ENCODE measurements around the gene PLPP4.

Gene PLPP4

DNA sequence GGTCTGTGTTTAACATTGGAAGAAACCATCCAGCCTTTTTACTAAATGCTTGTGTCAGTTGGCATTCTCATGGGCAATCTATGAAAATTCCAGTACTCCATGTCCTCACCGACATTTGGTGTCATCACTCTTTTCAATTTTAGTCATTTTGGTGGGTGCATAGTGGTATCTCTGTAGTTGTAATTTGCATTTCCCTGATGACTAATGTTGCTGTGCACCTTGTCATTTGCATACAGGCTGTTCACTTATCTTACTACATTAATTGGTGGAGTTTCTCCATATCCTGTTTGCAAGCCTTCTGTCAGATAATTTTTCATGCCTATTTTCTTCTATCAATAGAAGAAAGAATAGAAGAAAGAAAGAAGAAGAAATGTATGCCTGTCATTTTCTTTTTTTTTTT, 73.7 kb downstream of the PLPP4 start:
- TF ChIP-seq, protein P1, sequence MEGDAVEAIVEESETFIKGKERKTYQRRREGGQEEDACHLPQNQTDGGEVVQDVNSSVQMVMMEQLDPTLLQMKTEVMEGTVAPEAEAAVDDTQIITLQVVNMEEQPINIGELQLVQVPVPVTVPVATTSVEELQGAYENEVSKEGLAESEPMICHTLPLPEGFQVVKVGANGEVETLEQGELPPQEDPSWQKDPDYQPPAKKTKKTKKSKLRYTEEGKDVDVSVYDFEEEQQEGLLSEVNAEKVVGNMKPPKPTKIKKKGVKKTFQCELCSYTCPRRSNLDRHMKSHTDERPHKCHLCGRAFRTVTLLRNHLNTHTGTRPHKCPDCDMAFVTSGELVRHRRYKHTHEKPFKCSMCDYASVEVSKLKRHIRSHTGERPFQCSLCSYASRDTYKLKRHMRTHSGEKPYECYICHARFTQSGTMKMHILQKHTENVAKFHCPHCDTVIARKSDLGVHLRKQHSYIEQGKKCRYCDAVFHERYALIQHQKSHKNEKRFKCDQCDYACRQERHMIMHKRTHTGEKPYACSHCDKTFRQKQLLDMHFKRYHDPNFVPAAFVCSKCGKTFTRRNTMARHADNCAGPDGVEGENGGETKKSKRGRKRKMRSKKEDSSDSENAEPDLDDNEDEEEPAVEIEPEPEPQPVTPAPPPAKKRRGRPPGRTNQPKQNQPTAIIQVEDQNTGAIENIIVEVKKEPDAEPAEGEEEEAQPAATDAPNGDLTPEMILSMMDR (IDR thresholded peaks at IDR 0.05) = no peak
- Histone ChIP-seq H3K4me1 (ENCODE audit: control insufficient read depth in 1 of 2, insufficient read depth in 1 of 2, low read depth in 1 of 2, low read length in 1 of 2) (no peaks in the 10 kb centered on the region), H3K27ac (no peak overlapping the region), H3K9me3 (no peaks in the 10 kb centered on the region), H3K36me3 (no peaks in the 10 kb centered on the region), H3K27me3 (no peaks in the 10 kb centered on the region), H3K4me3 (ENCODE audit: low read depth in 1 of 2, low read length in 1 of 2) (no peak overlapping the region)

DNA sequence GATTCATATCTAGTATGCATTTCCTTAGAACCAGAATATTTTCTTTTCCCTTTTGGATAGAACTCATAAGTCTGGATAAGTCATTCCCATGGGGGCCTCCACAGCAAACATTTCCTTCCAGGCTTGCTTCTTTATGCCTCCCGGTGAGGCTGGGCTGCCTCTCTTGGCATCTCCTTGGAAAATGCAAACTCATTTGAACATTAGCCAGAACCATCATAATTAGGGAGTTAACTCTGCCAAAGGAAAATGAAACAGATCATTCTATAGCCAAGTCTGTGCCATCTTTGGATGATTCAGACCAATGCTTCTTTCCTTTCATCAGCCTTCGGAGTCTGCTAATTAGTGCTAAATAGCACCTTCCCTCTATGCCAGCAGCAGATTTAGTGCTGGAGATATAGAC, 81.1 kb downstream of the PLPP4 start:
- Histone ChIP-seq H3K4me1 (ENCODE audit: control insufficient read depth in 1 of 2, insufficient read depth in 1 of 2, low read depth in 1 of 2, low read length in 1 of 2) (no peaks in the 10 kb centered on the region), H3K9me3 (no peaks in the 10 kb centered on the region), H3K27me3 (no peaks in the 10 kb centered on the region), H3K27ac (no peak overlapping the region), H3K4me3 (ENCODE audit: low read depth in 1 of 2, low read length in 1 of 2) (no peak overlapping the region), H3K36me3 (no peaks in the 10 kb centered on the region)
- TF ChIP-seq, protein P1 (IDR thresholded peaks at IDR 0.05) = no peak

DNA sequence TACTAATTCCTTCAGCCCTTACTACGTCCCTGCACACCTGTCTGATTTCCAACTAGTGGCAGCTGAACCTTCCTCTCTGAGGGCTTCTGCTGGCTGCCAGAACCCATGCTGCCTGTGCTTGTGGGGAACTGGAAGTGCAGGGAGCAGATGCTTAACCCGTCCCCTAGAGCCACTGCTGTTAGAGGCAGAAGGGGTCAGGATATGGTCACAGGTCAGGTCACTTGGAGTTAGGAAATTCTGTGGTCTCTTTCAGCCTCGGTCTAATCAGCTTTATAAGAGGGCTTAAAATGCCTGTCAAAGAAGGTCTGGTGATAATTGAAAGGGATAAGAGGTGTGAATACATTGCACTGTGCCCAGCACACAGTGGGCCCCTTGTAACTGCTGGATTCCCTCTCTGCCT, 82.0 kb downstream of the PLPP4 start:
- TF ChIP-seq, protein P1 (IDR thresholded peaks at IDR 0.05) = no peak
- H3K36me3 ChIP-seq = no peaks in the 10 kb centered on the region
- no peaks in the 10 kb centered on the region for H3K4me1 ChIP-seq (ENCODE audit: control insufficient read depth in 1 of 2, insufficient read depth in 1 of 2, low read depth in 1 of 2, low read length in 1 of 2)
- H3K27me3 ChIP-seq = no peaks in the 10 kb centered on the region
- no peaks in the 10 kb centered on the region for H3K9me3 ChIP-seq
- no peak overlapping the region for H3K4me3 ChIP-seq (ENCODE audit: low read depth in 1 of 2, low read length in 1 of 2)
- H3K27ac ChIP-seq = no peak overlapping the region

DNA sequence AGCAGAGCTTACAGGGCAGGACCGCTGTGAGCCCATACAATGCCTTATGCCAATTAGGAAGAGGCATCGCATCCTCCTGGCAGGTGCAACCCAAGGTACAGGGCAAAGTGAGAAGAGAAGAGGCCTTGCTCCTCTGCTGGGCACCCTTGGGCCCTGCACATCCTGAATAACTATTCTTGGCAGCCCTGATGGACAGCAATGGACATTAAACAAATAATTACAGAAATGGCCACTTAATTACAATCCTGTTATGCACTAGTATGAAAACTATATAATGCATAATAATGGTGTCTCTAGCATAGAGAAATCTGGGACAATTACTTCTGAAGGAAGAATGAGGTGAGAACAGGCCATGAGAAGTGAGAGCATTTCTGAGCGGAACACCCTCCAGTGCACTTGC, 83.5 kb downstream of the PLPP4 start:
- TF ChIP-seq, protein P1 (IDR thresholded peaks at IDR 0.05) = no peak
- no peaks in the 10 kb centered on the region for H3K36me3 ChIP-seq
- no peak overlapping the region for H3K4me3 ChIP-seq (ENCODE audit: low read depth in 1 of 2, low read length in 1 of 2)
- no peaks in the 10 kb centered on the region for H3K4me1 ChIP-seq (ENCODE audit: control insufficient read depth in 1 of 2, insufficient read depth in 1 of 2, low read depth in 1 of 2, low read length in 1 of 2)
- no peak overlapping the region for H3K27ac ChIP-seq
- no peaks in the 10 kb centered on the region for H3K27me3 ChIP-seq
- H3K9me3 ChIP-seq = no peaks in the 10 kb centered on the region

DNA sequence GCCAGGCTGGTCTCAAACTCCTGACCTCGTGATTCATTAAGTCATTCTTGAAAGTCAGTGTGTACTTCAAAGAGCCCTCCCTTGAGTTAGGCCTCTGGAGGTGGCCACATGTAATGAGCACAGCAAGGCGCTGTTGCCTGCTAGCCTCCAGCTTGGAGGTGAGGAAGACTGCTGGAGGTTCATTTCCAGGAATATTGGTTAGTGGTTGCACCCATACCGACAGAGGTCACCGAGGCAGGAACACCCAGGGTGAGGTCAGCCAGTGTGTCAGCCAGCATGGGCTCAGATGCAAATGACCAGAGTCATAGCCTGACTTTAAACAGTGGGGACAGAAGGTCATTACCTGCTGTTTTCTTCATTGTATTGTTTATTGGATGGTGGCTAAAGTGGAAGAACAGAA, 85.0 kb downstream of the PLPP4 start:
- TF ChIP-seq, protein P1 (IDR thresholded peaks at IDR 0.05) = no peak
- no peaks in the 10 kb centered on the region for H3K36me3 ChIP-seq
- no peaks in the 10 kb centered on the region for H3K4me1 ChIP-seq (ENCODE audit: control insufficient read depth in 1 of 2, insufficient read depth in 1 of 2, low read depth in 1 of 2, low read length in 1 of 2)
- H3K27ac ChIP-seq = no peak overlapping the region
- no peaks in the 10 kb centered on the region for H3K27me3 ChIP-seq
- no peak overlapping the region for H3K4me3 ChIP-seq (ENCODE audit: low read depth in 1 of 2, low read length in 1 of 2)
- no peaks in the 10 kb centered on the region for H3K9me3 ChIP-seq

DNA sequence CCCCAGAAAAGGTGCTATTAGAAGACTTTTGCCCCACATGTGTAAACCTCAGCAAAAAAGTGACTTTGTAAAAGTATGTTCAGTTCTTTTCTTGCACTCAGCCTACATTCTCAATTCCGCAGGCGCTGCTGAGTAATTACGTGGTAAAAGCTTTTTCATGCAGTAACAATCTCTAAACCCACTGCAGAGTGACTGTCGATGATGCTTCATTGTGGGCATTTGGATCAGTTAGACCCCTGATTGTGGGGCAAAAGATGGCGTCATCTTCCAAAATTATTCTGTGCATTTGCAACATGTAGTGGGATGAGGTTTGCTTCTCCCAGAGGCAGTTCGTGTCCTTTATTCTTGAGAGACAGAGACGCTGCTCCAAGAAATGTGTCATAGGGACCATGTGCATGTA, 85.6 kb downstream of the PLPP4 start:
- no peaks in the 10 kb centered on the region for H3K27me3 ChIP-seq
- H3K27ac ChIP-seq = no peak overlapping the region
- H3K36me3 ChIP-seq = no peaks in the 10 kb centered on the region
- TF ChIP-seq, protein P1 (IDR thresholded peaks at IDR 0.05) = no peak
- H3K4me1 ChIP-seq (ENCODE audit: control insufficient read depth in 1 of 2, insufficient read depth in 1 of 2, low read depth in 1 of 2, low read length in 1 of 2) = no peaks in the 10 kb centered on the region
- H3K4me3 ChIP-seq (ENCODE audit: low read depth in 1 of 2, low read length in 1 of 2) = no peak overlapping the region
- no peaks in the 10 kb centered on the region for H3K9me3 ChIP-seq
